ENCODE measurements around the gene ANKRD6.
"Not testable (repeated sequence)": the region's sequence is repeated elsewhere in the genome, so short reads cannot be mapped to it uniquely, and the experiment has no call there.

The ANKRD6 gene

DNA sequence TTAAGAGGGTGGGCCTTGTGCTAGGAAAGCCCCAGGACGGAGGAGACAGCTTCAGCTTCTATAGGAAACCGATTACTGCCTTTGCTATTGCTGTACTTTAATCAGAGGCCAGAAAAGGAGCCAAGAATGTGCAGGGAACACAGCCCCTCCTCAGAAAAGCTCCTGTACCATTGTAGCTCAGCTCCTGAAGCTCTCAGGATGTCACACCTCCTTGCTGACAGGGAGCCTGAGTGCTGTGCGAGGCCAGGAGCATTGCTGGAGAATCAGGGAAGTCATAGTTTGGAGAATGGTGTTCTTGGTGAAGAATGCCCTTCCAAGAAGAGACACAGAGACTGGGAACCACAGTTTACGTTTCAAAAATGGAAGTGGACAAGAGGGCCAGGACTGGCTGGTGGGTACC, 158.8 kb downstream of the ANKRD6 start:
- in situ Hi-C loops (cut with MboI; ENCODE audit: low sequenced_read_pairs): no loop called here

DNA sequence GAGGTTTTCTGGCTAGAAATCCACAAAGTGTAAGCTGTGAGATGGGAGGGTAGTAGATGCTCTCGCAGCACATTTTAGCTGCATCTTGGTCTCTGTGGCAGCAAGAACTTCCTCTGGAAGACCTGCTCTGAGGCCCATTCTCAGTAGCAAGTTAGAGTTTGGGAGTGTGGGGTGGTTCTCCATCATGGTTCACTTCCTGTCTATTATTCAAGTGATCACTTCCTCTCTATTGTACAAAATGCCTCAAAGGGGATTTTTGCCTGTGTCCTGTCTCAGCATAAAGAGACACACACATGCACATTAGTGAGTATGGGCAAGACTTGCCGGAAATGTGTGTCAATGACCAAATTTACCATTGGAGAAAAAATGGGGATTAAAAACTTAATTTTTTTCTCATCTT, 163.1 kb downstream of the ANKRD6 start:
- in situ Hi-C loops (cut with MboI; ENCODE audit: low sequenced_read_pairs): no loop called here

DNA sequence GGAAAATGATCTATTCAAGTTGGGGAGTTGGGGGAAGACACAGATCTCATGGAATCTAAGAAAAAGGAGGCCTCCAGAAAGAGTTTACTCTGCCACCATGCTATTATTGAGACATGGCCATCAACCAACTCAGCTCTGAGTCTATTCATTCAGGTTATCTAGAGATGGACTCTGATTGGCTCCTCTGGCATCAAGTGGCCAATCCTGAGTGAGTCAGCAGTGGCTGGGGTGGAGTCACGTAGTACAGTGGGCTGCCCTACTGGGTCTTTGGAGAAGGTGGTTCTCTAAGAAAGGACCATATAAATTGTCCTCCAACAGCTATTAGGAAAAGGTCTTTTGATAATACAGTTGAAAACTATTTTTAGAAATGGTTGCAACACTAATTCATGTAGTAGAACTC, 163.5 kb downstream of the ANKRD6 start:
- in situ Hi-C loops (cut with MboI; ENCODE audit: low sequenced_read_pairs): no loop called here

- in situ Hi-C loops (cut with MboI; ENCODE audit: low sequenced_read_pairs): no loop called here
These were observed 164.4 kb downstream of the ANKRD6 start for GRCh38 chr6:89597372-89597771.

DNA sequence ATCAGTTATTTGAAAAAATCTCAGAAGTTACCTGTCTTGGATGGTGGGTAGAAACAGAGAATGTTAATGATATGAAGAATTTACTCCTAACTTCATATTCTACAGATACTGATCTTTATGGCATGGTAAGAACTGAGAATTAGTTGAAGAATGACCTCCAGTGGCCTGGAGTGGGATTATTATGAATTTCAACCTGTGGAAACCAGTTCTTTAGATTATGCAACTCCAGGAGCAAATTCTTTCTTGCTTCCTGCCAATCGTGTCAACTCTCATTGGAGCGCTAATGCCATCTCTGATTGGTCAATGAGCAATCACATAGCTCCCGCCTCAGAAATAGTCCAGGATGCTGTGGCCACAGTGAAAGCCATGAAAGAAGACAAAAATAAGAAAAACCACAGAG, 165.0 kb downstream of the ANKRD6 start:
- in situ Hi-C loops (cut with MboI; ENCODE audit: low sequenced_read_pairs): no loop called here

DNA sequence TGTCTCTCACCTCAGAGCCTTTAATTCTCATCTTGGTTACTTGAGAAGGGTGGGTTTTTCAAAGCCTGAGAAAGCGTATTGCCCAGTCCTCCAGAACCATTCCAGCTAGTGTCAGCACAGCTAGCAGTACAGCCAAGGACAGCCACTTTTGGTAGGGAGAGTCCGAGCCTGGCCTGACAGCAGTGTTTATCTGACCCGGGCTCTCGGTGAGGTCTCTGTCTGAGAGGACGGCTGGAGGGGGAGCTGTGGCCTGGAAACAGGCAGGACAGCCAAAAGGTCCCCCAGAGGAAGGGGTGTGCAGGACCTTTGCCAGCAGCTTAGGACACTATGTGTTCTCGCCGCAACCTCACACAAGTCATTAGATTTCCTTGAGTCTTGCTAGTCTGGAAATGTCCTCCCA, 166.8 kb downstream of the ANKRD6 start:
- in situ Hi-C loops (cut with MboI; ENCODE audit: low sequenced_read_pairs): no loop called here

DNA sequence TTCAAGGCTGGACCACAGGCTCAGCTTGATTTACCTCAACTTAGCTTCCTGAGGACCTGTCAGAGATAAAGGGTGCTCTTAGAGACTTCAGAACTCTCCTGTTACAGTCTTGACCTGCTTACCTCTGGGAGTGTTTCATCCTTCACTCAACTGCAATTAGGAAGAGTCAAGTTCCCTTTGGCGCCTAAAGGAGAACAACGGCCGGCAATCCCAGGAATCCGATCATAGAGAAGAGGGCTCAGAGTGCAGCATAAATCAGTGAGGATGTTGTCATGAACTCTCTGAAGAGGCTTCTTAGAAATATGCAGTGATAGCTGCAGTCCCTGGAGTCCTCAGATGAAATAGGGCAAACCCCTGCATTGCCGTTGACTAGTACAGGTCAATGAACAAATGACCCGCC, 169.2 kb downstream of the ANKRD6 start:
- in situ Hi-C loops (cut with MboI; ENCODE audit: low sequenced_read_pairs): no loop called here

- in situ Hi-C loops (cut with MboI; ENCODE audit: low sequenced_read_pairs): no loop called here
These were observed 171.7 kb downstream of the ANKRD6 start for GRCh38 chr6:89604653-89605052.

DNA sequence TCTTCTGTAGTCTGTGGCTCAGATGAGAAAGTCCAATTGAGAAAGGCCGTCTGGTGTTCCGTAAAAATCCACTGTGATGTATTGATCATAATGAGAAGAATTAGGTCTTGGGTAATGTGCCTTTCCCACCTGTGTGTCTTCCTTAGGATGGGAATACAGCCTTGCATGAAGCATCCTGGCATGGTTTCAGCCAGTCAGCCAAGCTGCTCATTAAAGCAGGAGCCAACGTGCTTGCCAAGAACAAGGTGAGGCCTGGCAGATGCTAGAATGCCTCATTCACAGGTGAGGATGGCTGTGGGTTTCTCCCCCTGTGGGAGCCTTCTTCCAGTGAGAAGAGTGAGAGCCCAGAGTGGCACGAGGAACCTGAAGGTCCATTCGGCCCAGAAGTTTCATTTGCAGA, 172.9 kb downstream of the ANKRD6 start:
- in situ Hi-C loops (cut with MboI; ENCODE audit: low sequenced_read_pairs): no loop called here

DNA sequence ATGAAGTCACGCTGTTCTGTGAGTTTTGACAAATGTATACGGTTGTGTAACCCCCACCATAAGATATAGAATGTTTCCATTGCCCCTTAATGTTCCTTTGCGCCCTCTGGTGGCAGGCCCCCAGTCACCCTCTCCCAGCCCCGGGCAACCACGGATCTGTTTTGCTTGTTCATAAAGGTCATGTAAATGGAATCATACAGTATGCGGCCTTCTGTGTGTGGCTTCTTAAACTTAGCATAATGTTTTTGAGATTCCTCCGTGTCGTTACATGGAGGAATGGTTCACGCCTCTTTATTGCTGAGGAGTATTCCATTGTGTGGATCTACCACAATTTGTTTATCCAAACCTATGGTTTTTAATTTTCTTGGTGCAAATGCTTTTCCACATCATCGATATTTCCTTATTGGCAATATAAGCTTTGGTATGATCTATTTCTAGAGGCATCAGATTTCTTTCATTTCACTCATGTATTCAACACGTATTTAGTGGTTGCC, 177.2 kb downstream of the ANKRD6 start:
- in situ Hi-C loops (cut with MboI; ENCODE audit: low sequenced_read_pairs): no loop called here

GRCh38 chr6:89611666-89612065, 178.7 kb downstream of the ANKRD6 start:
- in situ Hi-C loops (cut with MboI; ENCODE audit: low sequenced_read_pairs): no loop called here

DNA sequence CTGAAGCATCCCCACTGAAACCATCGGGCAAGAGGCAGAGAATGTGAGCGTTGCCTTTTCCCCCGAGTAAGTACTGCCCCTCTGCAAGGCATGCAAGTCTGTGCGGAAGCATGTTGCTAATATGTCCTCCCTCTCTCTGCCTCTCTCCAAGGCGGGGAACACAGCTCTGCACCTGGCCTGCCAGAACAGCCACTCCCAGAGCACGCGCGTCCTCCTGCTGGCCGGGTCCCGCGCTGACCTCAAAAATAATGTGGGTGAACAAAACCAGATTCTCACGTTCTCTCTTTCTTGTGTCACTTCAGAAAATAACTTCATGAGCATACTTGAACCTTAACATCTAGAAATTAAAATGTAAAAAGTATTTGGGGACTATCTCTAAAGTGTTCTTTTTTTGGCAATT, 179.2 kb downstream of the ANKRD6 start:
- in situ Hi-C loops (cut with MboI; ENCODE audit: low sequenced_read_pairs): no loop called here

DNA sequence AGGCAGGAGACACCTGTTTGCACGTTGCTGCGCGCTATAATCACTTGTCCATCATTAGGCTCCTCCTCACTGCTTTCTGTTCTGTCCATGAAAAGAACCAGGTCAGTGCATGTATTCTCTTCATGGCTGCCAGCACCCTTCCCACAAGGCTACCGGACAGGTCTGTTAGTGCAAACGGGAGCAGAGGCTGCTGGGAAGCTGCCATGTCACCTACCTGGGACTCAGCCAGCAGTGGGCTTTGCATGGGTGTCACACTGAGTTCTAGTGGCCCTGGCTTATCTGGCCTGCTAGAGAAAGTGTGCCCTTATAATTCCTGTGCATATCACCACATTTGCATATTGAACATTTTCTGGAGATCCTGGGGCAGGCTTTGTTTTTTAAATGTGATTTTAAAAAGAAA, 180.8 kb downstream of the ANKRD6 start:
- in situ Hi-C loops (cut with MboI; ENCODE audit: low sequenced_read_pairs): no loop called here

DNA sequence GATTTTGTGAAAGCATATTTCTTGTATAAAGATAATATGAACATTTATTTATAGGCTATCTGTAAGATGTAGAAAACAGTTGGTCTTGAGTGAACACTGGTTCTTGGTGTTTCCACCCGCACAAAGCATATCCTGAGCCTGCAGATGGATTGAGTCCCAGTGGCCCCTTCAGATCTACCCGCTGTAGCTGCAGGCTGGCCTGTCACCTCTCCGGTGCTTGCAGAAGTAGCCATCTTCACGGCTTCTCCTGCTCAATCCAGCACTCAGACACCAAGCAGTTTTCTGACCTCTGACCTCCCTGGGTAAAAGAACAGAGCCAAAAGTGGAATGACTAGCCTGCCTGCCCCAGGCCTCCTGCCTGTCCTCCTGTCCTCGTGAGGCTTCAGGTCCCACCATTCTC, 182.9 kb downstream of the ANKRD6 start:
- in situ Hi-C loops (cut with MboI; ENCODE audit: low sequenced_read_pairs): no loop called here

DNA sequence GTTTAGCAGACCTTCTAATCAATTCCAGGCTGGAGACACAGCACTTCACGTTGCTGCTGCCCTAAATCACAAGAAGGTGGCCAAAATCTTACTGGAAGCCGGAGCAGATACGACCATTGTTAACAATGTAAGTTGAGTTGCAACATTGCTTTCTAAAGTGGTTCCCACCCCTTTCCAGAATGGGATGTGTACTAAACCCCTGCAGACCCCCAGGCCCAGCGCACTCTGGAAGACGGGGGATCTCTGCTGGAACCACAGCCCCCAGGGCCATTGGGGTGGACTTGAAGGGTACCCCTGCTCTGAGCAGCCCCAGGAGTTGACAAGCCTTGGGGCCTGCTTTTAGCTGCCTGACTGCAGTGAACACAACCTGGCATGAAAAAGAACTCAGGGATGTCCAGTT, 183.6 kb downstream of the ANKRD6 start:
- in situ Hi-C loops (cut with MboI; ENCODE audit: low sequenced_read_pairs): no loop called here

DNA sequence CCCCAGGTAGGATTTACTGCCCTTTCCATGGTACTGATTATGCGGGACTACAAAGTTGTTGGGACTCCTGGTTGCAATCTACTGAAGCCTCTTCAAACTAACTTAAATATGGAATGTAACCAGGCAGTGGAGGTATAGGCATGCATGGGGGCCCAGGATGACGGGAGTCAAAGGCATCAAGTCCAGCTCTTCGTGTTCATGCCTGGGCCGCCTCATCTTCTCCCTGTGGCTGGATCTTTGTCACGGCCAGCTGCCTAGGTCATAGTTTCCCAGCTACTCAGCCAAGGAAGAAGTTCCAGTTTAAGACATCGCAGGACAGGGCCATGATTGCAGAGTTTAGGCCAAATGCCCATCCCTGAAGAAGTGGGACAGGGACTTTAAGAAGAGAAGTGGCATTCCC, 185.1 kb downstream of the ANKRD6 start:
- in situ Hi-C loops (cut with MboI; ENCODE audit: low sequenced_read_pairs): no loop called here

- in situ Hi-C loops (cut with MboI; ENCODE audit: low sequenced_read_pairs): no loop called here
These were observed 186.6 kb downstream of the ANKRD6 start for GRCh38 chr6:89619567-89619966.

DNA sequence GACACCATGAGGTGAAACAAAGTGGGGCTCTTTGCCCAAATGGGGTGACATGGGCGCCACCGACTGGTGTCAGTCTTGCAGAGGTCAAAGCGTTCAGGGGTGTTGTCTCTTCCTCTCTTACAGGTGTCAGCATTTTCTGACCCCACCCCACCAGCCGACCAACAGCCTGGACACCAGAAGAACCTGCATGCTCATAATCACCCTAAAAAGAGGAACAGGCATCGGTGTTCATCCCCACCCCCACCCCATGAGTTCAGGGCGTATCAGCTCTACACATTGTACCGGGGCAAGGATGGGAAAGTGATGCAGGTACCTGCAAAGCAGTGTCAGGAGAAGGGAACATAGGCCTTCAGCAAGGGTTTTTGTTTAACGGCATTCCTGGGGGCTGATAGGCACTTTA, 190.8 kb downstream of the ANKRD6 start:
- in situ Hi-C loops (cut with MboI; ENCODE audit: low sequenced_read_pairs): no loop called here

- in situ Hi-C loops (cut with MboI; ENCODE audit: low sequenced_read_pairs): no loop called here
These were observed 197.5 kb downstream of the ANKRD6 start for GRCh38 chr6:89630488-89630887.

GRCh38 chr6:89636412-89636811, 203.5 kb downstream of the ANKRD6 start:
- in situ Hi-C loops (cut with MboI; ENCODE audit: low sequenced_read_pairs): not testable (repeated sequence)

DNA sequence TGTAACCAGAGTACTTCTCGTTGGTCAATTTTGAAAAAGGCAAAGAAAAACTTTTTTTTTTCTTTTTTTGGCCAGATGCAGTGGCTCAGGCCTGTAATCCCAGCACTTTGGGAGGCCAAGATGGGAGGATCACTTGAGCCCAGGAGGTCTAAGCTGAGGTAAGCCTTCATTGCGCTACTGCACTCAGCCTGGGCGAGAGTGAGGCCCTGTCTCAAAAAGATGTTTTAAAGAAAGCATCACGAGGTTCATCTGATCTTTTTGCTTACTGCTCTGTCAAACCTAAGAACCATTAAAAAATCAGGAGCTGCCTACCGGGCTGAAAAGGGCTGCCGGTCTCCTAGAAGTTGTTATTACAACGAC, 205.0 kb downstream of the ANKRD6 start:
- in situ Hi-C loops (cut with MboI; ENCODE audit: low sequenced_read_pairs): no loop called here

DNA sequence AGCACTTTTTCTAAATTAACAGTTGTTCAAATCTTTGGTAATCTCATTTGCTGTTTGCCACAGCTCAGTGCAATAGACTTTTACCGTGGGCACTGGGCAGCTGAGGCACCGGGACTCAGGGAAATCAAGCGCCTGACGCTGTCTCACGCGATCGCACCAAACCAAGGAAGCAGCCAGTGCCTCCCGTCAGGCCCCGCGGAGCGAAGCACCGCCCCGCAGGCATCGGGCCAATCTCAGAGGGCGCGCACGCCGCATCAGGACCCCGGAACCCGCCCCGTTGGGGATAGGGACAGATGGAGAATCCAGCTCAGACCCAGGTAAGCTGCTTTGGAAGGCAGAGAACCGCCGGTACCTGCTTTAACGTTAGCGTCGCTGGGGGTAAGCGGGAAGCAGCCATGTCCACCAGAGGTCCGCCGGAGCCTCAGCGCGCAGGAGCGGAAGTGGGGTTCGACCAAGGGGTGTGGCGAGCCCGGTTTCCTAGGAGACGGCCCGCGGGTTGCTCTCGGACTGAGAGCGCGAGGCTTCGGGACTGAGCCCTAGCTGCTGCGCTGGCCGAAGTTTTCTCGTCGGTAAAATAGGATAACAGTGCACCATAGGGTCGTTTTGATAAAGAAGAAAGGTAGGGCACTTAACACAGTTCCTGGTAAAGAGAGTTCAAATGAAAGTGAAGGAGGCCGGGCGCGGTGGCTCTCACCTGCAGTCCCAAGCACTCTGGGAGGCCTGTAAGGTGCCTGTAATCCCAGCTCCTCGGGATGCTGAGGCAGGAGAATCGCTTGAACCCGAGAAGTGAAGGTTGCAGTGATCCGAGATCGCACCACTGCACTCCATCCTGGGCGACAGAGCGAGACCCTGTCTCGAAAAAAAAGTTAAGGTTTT, 205.6 kb downstream of the ANKRD6 start, which contains the start of gene LYRM2:
LYRM2 (minus strand) TSS at position 428 of the 876 bp plus-strand sequence; CDS start at position 397, 31 bp downstream.
- in situ Hi-C loops (cut with MboI; ENCODE audit: low sequenced_read_pairs): no loop called here

GRCh38 chr6:89640804-89641203, 207.9 kb downstream of the ANKRD6 start:
- in situ Hi-C loops (cut with MboI; ENCODE audit: low sequenced_read_pairs): no loop called here

All from HL-60/S4 treated with phorbol 12-myristate 13-acetate at 8.2 ng/mL for 4 days and 3 days (cell line).